GM18507 (cell line): ENCODE results near the gene DIS3L2.
"Not testable (repeated sequence)": the region's sequence is repeated elsewhere in the genome, so short reads cannot be mapped to it uniquely, and the experiment has no call there.

Experiments used
- DNase-seq: peaks from one replicate; pipeline ENCODE4 v3.0.0; 2011; ENCODE audit warnings: low read depth; ENCODE audit not compliant: insufficient read length; ENCODE audit errors: extremely low spot score
- FAIRE-seq: peaks from 2 replicates; lab custom pipeline; 2011; peaks lifted over from hg19 to GRCh38; lab: Jason Lieb, UNC

Gene DIS3L2

DNA sequence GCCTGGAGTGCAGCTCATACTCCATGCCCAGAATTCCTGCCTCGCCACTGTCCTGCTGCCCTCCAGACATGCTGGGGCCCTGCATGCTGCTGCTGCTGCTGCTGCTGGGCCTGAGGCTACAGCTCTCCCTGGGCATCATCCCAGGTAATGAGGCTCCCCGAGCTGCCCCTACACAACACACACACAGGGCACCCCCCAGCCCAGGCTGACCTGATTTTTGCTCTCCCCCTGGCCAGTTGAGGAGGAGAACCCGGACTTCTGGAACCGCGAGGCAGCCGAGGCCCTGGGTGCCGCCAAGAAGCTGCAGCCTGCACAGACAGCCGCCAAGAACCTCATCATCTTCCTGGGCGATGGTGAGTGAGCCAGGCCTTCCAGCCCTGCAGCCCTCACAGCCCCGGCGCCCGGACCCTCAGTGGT, 417.2 kb downstream of the DIS3L2 start, which contains the start of gene ALPP:
TSS of gene ALPP (plus strand) at position 17 of the 417 bp plus-strand sequence. CDS start at position 69, 52 bp downstream.
- not testable (repeated sequence) for FAIRE-seq, DNase-seq

DNA sequence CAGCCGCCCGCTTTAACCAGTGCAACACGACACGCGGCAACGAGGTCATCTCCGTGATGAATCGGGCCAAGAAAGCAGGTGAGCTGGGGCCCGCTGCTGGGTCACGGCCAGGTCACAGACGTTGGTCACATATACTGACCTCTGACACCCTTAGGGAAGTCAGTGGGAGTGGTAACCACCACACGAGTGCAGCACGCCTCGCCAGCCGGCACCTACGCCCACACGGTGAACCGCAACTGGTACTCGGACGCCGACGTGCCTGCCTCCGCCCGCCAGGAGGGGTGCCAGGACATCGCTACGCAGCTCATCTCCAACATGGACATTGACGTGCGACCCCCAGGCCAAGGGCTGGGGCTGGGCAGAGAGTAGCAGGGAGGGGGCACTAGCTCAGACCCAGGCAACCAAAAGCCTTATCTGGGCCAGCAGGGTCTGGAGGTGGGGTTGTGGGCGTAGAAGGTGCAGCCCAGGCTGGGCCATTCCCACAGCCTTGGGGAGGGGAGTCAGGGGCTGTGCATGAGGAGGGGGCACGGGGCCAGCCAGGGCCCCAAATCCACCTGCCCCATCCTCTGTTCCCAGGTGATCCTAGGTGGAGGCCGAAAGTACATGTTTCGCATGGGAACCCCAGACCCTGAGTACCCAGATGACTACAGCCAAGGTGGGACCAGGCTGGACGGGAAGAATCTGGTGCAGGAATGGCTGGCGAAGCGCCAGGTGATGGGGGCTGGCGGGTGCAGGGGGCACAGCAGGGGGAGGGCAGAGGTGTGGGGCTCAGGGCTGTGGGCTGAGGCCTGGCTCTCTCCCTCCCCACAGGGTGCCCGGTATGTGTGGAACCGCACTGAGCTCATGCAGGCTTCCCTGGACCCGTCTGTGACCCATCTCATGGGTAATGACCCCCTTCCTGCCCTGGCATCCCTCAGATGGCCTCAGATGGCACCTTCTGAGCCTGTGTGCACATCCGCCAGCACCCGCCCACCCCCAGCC, 418.4 kb downstream of the DIS3L2 start:
- not testable (repeated sequence) for DNase-seq, FAIRE-seq

DNA sequence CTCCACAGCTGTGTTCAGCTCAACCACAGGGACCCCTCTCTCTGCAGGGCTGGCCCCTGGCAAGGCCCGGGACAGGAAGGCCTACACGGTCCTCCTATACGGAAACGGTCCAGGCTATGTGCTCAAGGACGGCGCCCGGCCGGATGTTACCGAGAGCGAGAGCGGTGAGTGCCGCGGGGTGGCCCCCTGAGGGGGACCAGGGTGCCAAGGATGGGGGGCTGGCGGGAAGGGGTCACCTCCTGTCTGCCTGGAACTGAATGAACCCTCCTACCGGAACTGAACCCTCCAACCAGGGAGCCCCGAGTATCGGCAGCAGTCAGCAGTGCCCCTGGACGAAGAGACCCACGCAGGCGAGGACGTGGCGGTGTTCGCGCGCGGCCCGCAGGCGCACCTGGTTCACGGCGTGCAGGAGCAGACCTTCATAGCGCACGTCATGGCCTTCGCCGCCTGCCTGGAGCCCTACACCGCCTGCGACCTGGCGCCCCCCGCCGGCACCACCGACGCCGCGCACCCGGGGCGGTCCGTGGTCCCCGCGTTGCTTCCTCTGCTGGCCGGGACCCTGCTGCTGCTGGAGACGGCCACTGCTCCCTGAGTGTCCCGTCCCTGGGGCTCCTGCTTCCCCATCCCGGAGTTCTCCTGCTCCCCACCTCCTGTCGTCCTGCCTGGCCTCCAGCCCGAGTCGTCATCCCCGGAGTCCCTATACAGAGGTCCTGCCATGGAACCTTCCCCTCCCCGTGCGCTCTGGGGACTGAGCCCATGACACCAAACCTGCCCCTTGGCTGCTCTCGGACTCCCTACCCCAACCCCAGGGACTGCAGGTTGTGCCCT, 419.9 kb downstream of the DIS3L2 start:
- DNase-seq, FAIRE-seq: not testable (repeated sequence)

DNA sequence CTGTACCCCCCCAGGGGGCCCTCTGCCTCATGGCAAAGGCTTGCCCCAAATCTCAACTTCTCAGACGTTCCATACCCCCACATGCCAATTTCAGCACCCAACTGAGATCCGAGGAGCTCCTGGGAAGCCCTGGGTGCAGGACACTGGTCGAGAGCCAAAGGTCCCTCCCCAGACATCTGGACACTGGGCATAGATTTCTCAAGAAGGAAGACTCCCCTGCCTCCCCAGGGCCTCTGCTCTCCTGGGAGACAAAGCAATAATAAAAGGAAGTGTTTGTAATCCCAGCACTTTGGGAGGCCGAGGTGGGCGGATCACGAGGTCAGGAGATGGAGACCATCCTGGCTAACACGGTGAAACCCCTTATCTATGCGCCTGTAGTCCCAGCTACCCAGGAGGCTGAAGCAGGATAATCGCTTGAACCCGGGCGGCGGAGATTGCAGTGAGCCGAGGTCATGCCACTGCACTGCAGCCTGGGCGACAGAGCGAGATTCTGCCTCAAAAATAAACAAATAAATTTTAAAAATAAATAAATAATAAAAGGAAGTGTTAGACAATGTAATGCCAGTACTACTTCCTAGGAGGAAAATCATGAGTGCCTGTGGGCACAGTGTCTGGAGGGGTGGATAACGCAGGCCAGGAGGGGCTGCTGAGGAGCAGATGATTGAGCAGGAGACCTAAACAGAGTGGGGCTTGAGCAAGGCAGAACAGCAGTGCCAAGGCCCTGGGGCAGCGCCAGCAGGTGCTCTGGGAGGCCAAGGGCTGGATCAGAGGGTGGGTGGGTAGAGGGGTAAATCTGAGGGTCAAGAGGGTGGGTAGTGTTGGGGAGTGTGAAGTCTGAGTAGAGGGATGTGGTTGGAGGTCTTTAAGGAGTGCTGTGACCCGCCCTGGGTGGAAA, 421.1 kb downstream of the DIS3L2 start:
- no peak for FAIRE-seq

DNA sequence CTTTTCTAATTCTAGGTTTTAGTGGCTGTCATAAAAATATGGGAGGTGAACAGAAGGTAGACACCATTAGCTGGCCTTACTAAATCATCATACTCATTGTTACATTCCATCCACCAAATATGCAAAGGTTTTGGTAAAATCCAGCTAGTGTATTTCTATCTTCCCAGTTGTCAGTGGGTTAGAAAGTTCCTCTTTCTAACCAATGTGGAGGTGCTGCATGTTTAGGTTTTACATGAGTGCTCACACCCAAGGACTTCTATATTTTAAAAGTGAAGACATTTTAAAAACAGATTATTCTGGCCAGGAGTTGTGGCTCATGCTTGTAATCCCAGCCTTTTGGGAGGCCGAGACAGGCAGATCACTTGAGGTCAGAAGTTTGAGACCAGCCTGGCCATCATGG, 423.0 kb downstream of the DIS3L2 start:
- DNase-seq (no peak), FAIRE-seq (no peak)

More for the DNA sequence above, 421.1 kb downstream of the DIS3L2 start:
- no peak for DNase-seq

DNA sequence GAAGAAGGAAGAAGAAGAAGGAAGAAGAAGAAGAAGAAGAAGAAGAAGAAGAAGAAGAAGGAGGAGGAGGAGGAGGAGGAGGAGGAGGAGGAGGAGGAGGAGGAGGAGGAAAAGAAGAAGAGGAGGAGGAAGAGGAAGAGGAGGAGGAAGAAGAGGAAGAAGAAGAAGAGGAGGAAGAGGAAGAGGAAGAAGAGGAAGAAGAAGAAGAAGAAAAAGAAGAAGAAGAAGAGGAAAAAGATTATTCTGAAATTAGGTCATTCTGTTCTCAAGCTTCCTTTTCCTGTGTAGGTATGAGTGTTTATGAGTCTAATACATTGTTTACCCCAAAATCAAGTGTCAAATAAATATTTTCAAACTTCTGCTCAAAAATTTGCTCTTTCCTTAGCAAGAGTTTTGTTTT, 423.5 kb downstream of the DIS3L2 start:
- FAIRE-seq, DNase-seq: not testable (repeated sequence)

DNA sequence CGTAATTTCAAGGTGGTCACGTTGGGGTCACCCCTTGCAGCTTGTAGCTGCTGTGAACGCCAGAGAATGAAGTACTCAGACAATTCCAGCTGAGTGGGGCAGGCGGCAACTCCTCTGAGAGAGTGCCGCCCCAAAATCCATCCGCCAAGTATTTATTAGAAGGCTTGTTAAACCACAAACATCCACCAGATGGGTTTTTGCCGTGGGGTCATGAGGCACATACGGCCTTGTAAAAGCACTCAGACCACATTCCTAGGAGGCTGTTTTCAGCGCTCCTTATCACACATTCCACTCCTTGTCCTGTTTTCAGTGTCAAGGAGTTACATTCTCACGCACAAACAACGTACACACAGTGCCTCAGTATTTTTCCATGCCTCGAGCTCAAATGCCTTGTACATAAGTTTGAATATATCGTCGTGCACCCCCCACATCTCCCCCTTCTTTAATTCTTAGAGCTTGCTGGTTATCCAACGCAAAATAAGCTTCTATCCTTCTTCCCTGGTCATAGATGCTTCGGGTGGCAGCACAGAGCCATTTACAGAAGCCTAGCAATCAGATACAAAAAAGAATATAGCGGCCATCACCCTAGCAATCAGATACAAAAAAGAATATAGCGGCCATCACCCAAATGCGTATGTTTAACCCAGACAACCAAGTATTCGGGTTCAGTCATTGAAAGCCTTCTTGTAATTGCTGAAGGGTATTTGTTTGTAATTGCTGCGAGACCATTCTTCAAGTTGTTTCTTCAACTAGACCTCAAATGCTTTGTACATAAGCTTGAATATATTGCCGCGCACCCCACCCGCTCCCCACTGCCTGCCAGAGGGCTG, 424.4 kb downstream of the DIS3L2 start:
- FAIRE-seq, result no peak
- no peak for DNase-seq

DNA sequence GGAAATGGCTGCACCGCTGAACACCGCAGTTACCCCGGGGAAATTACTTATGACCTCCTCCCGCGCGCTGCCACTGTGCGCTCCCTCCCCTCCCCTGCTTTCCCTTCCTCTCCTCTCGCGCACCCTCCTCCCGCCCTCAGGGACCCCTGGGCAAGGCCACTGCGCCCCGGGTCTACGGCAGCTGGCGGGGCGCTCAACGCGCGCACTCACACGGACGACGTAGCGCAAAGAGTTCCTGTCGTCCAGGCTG, 424.9 kb downstream of the DIS3L2 start:
- DNase-seq (no peak), FAIRE-seq (no peak)
